Caco-2 (cell line): ENCODE data around the gene FLACC1. TPM values are rescaled to one million over a fixed set of nuclear protein-coding genes. Genes with fewer than 3 reads are reported as not detected.
"Not testable (repeated sequence)": the region's sequence is repeated elsewhere in the genome, so short reads cannot be mapped to it uniquely, and the experiment has no call there.

Experiments used
- BruUV-seq: library from RNA; stranded (reverse); fragments of 400-500 nt; replicated peaks from 2 replicates; lab custom pipeline; 2021; lab: Mats Ljungman, UMichigan
- CTCF ChIA-PET: fragments of 300-600 bp; sonication (Branson Sonifier 250); formaldehyde crosslinking; loops from one replicate; lab custom pipeline; 2022; ENCODE audit warnings: antibody characterized with exemption; lab: Charles Lee
- POLR2A ChIA-PET: fragments of 300-600 bp; sonication (Branson Sonifier 250); formaldehyde crosslinking; loops from one replicate; lab custom pipeline; 2022; ENCODE audit warnings: antibody characterized with exemption; lab: Charles Lee
- DNase-seq, 2 experiments: peaks; one replicate each; pipeline versions ENCODE4 v3.0.0 to v3.0.0-alpha.2; 2020 to 2022
- H3K27me3 ChIP-seq: replicated peaks from 2 replicates; pipeline ENCODE4 v1.6.0; 2011; ENCODE audit warnings: low read length; ENCODE audit not compliant: control insufficient read depth, insufficient read depth
- H3K36me3 ChIP-seq: 2 replicates; pipeline ENCODE4 v1.5.1; 2011; ENCODE audit warnings: low read length; ENCODE audit not compliant: control insufficient read depth, insufficient read depth
- H3K4me1 ChIP-seq: fragments of 250-450 bp; sonication (Bioruptor Pico); 2 replicates; pipeline ENCODE4 v1.5.1; 2020; ENCODE audit warnings: mild to moderate bottlenecking
- H3K4me3 ChIP-seq: 2 replicates; pipeline ENCODE4 v1.5.1; 2011; ENCODE audit warnings: low read depth, mild to moderate bottlenecking, control low read depth, low read length
- H3K9me3 ChIP-seq: fragments of 250-450 bp; sonication (Bioruptor Pico); 2 replicates; pipeline ENCODE4 v1.5.1; 2020; ENCODE audit warnings: mild to moderate bottlenecking, moderate library complexity
- H3K27ac Mint-ChIP-seq: one replicate; pipeline ENCODE4 v1.8.0; 2022; ENCODE audit warnings: mixed read lengths; ENCODE audit not compliant: unreplicated experiment
- H3K27me3 Mint-ChIP-seq: one replicate; pipeline ENCODE4 v1.8.0; 2022; ENCODE audit warnings: mixed read lengths; ENCODE audit not compliant: insufficient read depth, unreplicated experiment
- H3K36me3 Mint-ChIP-seq: one replicate; pipeline ENCODE4 v1.8.0; 2022; ENCODE audit warnings: mild to moderate bottlenecking, mixed read lengths; ENCODE audit not compliant: insufficient read depth, unreplicated experiment
- H3K4me1 Mint-ChIP-seq: one replicate; pipeline ENCODE4 v1.8.0; 2022; ENCODE audit warnings: low read depth, mixed read lengths; ENCODE audit not compliant: unreplicated experiment
- H3K4me3 Mint-ChIP-seq: one replicate; pipeline ENCODE4 v1.8.0; 2022; ENCODE audit warnings: mild to moderate bottlenecking, moderate library complexity, mixed read lengths; ENCODE audit not compliant: unreplicated experiment
- H3K9me3 Mint-ChIP-seq: one replicate; pipeline ENCODE4 v1.8.0; 2022; ENCODE audit warnings: mixed read lengths; ENCODE audit not compliant: unreplicated experiment
- intact Hi-C: fragments of 100-400 bp; cut with micrococcal nuclease; formaldehyde crosslinking; loops from one replicate; pipeline ENCODE4 v1.10.0; 2022; ENCODE audit not compliant: unreplicated experiment
- total RNA-seq: library from RNA; stranded (reverse); gene quantifications from 2 replicates; pipeline ENCODE4 v1.2.3, GENCODE V29; 2022
- TF ChIP-seq, protein P1 (sequence below), 2 experiments: fragments of 200-600 bp in 1 of 2; IDR thresholded peaks; 1 replicate in 1 of 2; 2 replicates in 1 of 2; pipeline versions ENCODE4 v1.5.1 to v1.8.0; 2011 to 2022; ENCODE audit warnings: antibody characterized with exemption in 1 of 2, control low read depth in 1 of 2, inconsistent platforms in 1 of 2, low read depth in 1 of 2, low read length in 1 of 2, mild to moderate bottlenecking in 1 of 2, moderate library complexity in 1 of 2; ENCODE audit not compliant: insufficient read depth in 1 of 2, severe bottlenecking in 1 of 2, unreplicated experiment in 1 of 2

FLACC1 gene
- total RNA-seq, 1 experiment from 2014 or later, result 0.86 TPM

DNA sequence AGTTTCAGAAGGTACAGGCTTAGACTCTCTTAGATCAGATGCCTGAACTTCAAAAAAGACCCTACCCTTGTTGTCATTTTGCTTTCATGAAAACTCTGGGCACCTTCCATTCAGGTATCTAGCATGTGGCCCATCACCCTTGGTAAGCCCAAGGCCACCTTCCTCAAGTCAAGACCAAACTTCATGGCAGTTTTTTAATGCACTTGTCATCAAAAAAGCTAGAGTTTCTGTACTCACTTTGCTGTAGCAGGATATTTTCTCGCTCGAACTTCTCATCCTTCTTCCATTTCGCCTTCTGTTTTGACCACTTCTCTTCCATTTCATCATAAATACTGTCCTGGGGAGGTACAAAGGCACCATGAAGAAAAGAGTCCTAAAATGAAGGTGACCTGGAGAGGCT, 48.2 kb downstream of the FLACC1 start:
- Mint-ChIP-seq H3K4me3 (no peak overlapping the region), H3K36me3 (no peaks in the 10 kb centered on the region), H3K4me1 (no peaks in the 10 kb centered on the region), H3K27ac (no peak overlapping the region), H3K9me3 (no peaks in the 10 kb centered on the region), H3K27me3 (peaks cover under 1% of the 10 kb centered on the region)
- H3K36me3 ChIP-seq, result no peaks in the 10 kb centered on the region
- no peaks in the 10 kb centered on the region for H3K9me3 ChIP-seq
- no peak for DNase-seq
- BruUV-seq, result no TSS peak
- TF ChIP-seq, protein P1, sequence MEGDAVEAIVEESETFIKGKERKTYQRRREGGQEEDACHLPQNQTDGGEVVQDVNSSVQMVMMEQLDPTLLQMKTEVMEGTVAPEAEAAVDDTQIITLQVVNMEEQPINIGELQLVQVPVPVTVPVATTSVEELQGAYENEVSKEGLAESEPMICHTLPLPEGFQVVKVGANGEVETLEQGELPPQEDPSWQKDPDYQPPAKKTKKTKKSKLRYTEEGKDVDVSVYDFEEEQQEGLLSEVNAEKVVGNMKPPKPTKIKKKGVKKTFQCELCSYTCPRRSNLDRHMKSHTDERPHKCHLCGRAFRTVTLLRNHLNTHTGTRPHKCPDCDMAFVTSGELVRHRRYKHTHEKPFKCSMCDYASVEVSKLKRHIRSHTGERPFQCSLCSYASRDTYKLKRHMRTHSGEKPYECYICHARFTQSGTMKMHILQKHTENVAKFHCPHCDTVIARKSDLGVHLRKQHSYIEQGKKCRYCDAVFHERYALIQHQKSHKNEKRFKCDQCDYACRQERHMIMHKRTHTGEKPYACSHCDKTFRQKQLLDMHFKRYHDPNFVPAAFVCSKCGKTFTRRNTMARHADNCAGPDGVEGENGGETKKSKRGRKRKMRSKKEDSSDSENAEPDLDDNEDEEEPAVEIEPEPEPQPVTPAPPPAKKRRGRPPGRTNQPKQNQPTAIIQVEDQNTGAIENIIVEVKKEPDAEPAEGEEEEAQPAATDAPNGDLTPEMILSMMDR (IDR thresholded peaks at IDR 0.05; ENCODE audit: insufficient read depth in 1 of 2, low read depth in 1 of 2, low read length in 1 of 2, severe bottlenecking in 1 of 2, unreplicated experiment in 1 of 2), result no peak
- ChIA-PET CTCF (no interaction called here), POLR2A (no interaction called here)
- intact Hi-C loops, result no loop called here
- no peaks in the 10 kb centered on the region for H3K27me3 ChIP-seq
- no peak overlapping the region for H3K4me3 ChIP-seq
- H3K4me1 ChIP-seq, result no peaks in the 10 kb centered on the region

DNA sequence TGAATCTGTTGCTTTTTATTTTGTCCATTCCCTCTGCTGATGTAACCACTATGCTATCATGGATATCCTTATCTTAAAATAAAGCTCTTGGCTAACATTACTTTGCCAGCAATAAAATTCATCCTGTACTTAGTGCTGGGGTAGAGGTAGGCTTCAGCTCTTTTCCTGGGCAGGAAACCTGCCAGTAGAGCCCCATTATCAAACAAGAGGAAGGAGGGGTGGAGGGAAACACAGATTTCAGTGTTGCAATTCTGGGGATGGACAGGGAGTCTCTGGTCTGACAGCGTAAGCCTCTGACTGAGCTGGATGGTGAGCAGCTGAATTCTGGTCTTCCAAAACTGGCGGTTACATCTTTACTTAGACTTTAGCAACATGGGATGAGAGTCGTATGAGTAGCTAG, 49.3 kb downstream of the FLACC1 start:
- Mint-ChIP-seq H3K27me3 (no peaks in the 10 kb centered on the region), H3K27ac (no peak overlapping the region), H3K4me3 (no peak overlapping the region), H3K9me3 (no peaks in the 10 kb centered on the region), H3K36me3 (no peaks in the 10 kb centered on the region), H3K4me1 (no peaks in the 10 kb centered on the region)
- intact Hi-C loops, result no loop called here
- ChIA-PET CTCF (no interaction called here), POLR2A (no interaction called here)
- no TSS peak for BruUV-seq
- Histone ChIP-seq H3K9me3 (no peaks in the 10 kb centered on the region), H3K36me3 (no peaks in the 10 kb centered on the region), H3K4me1 (no peaks in the 10 kb centered on the region), H3K4me3 (no peak overlapping the region), H3K27me3 (no peaks in the 10 kb centered on the region)
- TF ChIP-seq, protein P1 (IDR thresholded peaks at IDR 0.05; ENCODE audit: insufficient read depth in 1 of 2, low read depth in 1 of 2, low read length in 1 of 2, severe bottlenecking in 1 of 2, unreplicated experiment in 1 of 2), result no peak
- no peak for DNase-seq

DNA sequence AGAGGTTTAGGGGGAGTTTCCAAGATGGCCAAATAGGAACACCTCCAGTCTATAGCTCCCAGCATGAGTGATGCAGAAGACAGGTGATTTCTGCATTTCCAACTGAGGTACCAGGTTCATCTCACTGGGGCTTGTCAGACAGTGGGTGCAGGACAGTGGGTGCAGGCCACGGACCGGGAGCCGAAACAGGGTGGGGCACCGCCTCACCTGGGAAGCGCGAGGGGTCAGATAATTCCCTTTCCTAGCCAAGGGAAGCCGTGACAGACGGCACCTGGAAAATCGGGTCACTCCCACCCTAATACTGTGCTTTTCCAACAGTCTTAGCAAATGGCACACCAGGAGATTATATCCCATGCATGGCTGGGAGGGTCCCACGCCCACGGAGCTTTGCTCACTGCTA, 57.2 kb downstream of the FLACC1 start:
- BruUV-seq, POLR2A ChIA-PET, CTCF ChIA-PET: not testable (repeated sequence)

More for the DNA sequence above, 57.2 kb downstream of the FLACC1 start:
- H3K36me3 Mint-ChIP-seq, H3K4me3 Mint-ChIP-seq, H3K4me1 ChIP-seq, DNase-seq, H3K4me3 ChIP-seq, H3K27me3 ChIP-seq, intact Hi-C loops, H3K4me1 Mint-ChIP-seq, H3K27me3 Mint-ChIP-seq, H3K9me3 Mint-ChIP-seq, H3K9me3 ChIP-seq, H3K27ac Mint-ChIP-seq, H3K36me3 ChIP-seq: not testable (repeated sequence)
